Natural killer cell (primary cell): ENCODE results near the gene GPER1. TPM values are rescaled to one million over a fixed set of nuclear protein-coding genes. Genes with fewer than 3 reads are reported as not detected.
A peak's percentile ranks its signal among the peaks of the same experiment; 100 is the strongest.
"Not testable (repeated sequence)": the region's sequence is repeated elsewhere in the genome, so short reads cannot be mapped to it uniquely, and the experiment has no call there.

Experiments
- ATAC-seq, 3 donors: fragments of 150-1000 bp in 2 of 3; fragments of 200-7000 bp in 1 of 3; cut with Tn5 transposase; 1 replicate in 1 of 3; 2 replicates in 2 of 3; pipeline ENCODE4 v1.10.0; 2021; ENCODE audit warnings: mild to moderate bottlenecking in 2 of 3, moderate library complexity in 2 of 3
- DNase-seq, 2 donors: peaks; one replicate each; pipeline versions ENCODE4 v3.0.0 to v3.0.0-alpha.2; 2013 to 2021; ENCODE audit warnings: mixed read lengths in 1 of 2
- H3K27ac ChIP-seq: one replicate; pipeline ENCODE4 v1.5.1; 2013; ENCODE audit warnings: mild to moderate bottlenecking, low read length
- H3K27me3 ChIP-seq: one replicate; pipeline ENCODE4 v1.6.1; 2013; ENCODE audit warnings: low read length; ENCODE audit not compliant: control insufficient read depth, insufficient read depth
- H3K36me3 ChIP-seq: one replicate; pipeline ENCODE4 v1.6.1; 2013; ENCODE audit warnings: low read length; ENCODE audit not compliant: control insufficient read depth, insufficient read depth
- H3K4me1 ChIP-seq: one replicate; pipeline ENCODE4 v1.6.1; 2013; ENCODE audit warnings: low read length; ENCODE audit not compliant: control insufficient read depth, insufficient read depth
- H3K4me3 ChIP-seq: one replicate; pipeline ENCODE4 v1.5.1; 2013; ENCODE audit warnings: low read length
- H3K9me3 ChIP-seq: one replicate; pipeline ENCODE4 v1.6.1; 2013; ENCODE audit warnings: low read length; ENCODE audit not compliant: control insufficient read depth, insufficient read depth
- H3K27ac Mint-ChIP-seq, 2 donors: one replicate each; pipeline ENCODE4 v1.8.0; 2022; ENCODE audit warnings: mild to moderate bottlenecking in 2 of 2, mixed read lengths in 2 of 2, moderate library complexity in 1 of 2
- H3K27me3 Mint-ChIP-seq, 2 donors: one replicate each; pipeline ENCODE4 v1.8.0; 2022; ENCODE audit warnings: low read depth in 2 of 2, mixed read lengths in 2 of 2
- H3K36me3 Mint-ChIP-seq: one replicate; pipeline ENCODE4 v1.8.0; 2022; ENCODE audit warnings: mixed read lengths
- H3K4me1 Mint-ChIP-seq, 2 donors: one replicate each; pipeline ENCODE4 v1.8.0; 2022; ENCODE audit warnings: mixed read lengths in 2 of 2
- H3K4me3 Mint-ChIP-seq: one replicate; pipeline ENCODE4 v1.8.0; 2022; ENCODE audit warnings: mild to moderate bottlenecking, moderate library complexity, mixed read lengths
- H3K9me3 Mint-ChIP-seq, 2 donors: one replicate each; pipeline ENCODE4 v1.8.0; 2022; ENCODE audit warnings: mixed read lengths in 2 of 2
- CTCF ChIP-seq: fragments of 200-600 bp; IDR thresholded peaks from one replicate; pipeline ENCODE4 v1.8.0; 2022; ENCODE audit warnings: antibody characterized with exemption
- WGBS: methylation state at CpG from one replicate; pipeline ENCODE4 v1.1.7; 2013; ENCODE audit warnings: missing lambda C conversion rate; ENCODE audit not compliant: insufficient coverage; 5-methylcytosine and 5-hydroxymethylcytosine counted together
- intact Hi-C: fragments of 100-400 bp; cut with micrococcal nuclease; formaldehyde crosslinking; loops from one replicate; pipeline ENCODE4 v1.14.2; 2022
- total RNA-seq, 4 donors: library from RNA; stranded (reverse); fragments of 120-200 nt in 1 of 4; gene quantifications; one replicate each; pipeline versions ENCODE4 v1.2.3 to v1.2.4, GENCODE V29; 2013 to 2022

Gene GPER1
- under 1 TPM in 2 of 3 donors, not detected in 1; 0.25 to 0.26 TPM for total RNA-seq
- 0.43 TPM for total RNA-seq (2013)

DNA sequence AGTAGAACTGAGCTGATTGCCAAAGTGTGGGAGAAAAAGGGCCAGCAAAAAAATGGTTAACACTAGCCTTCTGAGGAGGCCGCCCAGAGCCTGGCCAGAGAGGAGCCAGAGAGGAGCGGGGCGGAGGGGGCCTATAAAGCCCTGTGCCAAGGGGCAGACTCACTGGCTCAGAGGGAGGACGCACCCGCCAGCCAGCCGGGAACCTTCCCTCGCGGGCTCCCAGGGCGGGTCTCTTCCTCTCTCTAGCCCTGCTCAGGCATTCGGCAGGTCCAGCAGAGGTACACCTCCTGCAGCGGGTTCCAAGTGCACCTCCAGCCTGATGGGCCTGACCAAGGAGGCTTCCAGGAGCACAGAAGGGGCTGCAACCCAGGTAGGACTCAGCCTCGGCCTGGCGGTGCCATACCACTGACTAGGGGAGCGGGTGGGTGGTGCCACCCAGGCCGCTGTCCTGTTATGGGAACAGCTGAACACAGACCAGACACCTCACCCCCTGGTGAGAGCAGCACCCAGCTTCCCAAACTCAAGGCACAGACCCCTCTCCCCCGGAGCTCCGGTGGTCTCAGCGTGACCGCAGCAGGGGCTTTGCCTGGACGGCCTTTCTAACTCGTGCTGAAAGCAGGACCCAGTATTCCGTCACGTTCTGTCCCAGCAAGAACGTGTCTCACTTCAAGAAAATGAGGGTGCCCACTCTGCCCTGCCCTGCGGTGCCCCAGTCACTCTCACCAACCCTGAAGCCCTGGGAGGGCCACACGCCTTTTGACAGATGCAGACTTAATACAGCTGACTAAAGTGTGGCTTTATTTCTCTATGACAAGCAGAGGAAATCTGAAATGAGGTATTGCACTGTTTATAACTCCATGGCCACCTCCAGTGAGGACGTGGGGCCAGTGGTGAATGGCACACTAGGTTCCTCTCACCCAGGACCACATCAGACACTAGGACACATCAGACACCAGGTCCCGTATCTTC lies at the start of gene GPER1:
Gene GPER1, plus strand, starts transcription at position 162 of the 969 bp plus-strand sequence. CDS start 3,616 bp downstream, outside the sequence.
- H3K27ac ChIP-seq = no peak within 1 kb of the TSS
- no peak within 1 kb of the TSS for H3K27ac Mint-ChIP-seq
- 91% methylated on average over 26 of the region's 28 CpGs for WGBS
- no peak for DNase-seq
- H3K27me3 Mint-ChIP-seq = no peaks in the 10 kb centered on the region
- no peak for ATAC-seq
- no peaks in the 10 kb centered on the region for H3K27me3 ChIP-seq
- intact Hi-C loops = loop anchor here (1.0 kb wide), 2 partner anchors 82 to 88 kb away; no protein-coding TSS in a partner anchor
- H3K36me3 Mint-ChIP-seq = no peaks in the 10 kb centered on the region
- H3K4me1 ChIP-seq = peaks cover 12% of the 10 kb centered on the region
- no peaks in the 10 kb centered on the region for H3K9me3 ChIP-seq
- no peaks in the 10 kb centered on the region for H3K9me3 Mint-ChIP-seq
- H3K36me3 ChIP-seq = no peaks in the 10 kb centered on the region
- peak within 1 kb of the TSS; percentile 9 for H3K4me3 ChIP-seq
- TF ChIP-seq CTCF = no peak
- peak within 1 kb of the TSS; percentile 83 for H3K4me3 Mint-ChIP-seq
- H3K4me1 Mint-ChIP-seq = peaks cover 8 to 12% of the 10 kb centered on the region in 2 donors

DNA sequence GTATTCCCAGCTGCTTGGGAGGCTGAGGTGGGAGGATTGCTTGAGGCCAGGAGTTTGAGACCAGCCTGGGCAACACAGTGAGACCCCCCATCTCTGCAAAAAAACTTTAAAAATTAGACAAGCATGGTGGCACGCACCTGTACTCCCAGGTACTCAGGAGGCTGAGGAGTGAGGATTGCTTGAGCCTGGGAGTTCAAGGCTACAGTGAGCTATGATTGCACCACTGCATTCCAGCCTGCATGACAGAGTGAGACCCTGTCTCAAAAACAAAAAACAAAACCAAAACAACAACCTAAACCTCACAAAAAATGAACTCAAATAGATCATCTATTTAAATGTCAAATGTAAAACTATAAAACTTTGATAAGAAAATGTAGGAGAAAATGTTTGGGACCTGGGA lies 47.7 kb upstream of the GPER1 start:
- not testable (repeated sequence) for H3K36me3 Mint-ChIP-seq
- intact Hi-C loops = loop anchor here (5.0 kb wide), 1 partner anchor 118 kb away; no protein-coding TSS in a partner anchor

DNA sequence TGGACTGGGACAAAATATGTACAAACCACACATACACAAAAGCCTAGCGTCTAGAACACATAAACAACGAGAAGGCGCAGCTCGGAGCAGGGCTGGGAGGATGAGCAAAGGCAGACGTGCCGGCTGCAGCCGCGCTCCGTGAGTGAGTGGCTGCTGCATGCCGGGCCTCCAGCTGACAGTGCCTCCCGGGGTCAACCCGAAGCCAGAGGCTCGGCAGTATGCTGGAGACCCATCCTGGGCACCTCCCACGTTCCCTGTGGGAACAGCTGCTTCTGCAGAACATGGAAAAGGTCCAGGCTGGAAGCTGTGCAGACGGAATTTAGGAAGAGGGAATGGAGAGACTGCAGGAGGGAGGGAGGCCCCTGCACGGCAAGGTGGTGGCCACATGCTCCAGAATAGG lies 47.1 kb upstream of the GPER1 start:
- H3K9me3 Mint-ChIP-seq = no peaks in the 10 kb centered on the region
- H3K9me3 ChIP-seq = no peaks in the 10 kb centered on the region
- no peak overlapping the region for H3K27ac ChIP-seq
- H3K4me1 Mint-ChIP-seq = peaks cover 38 to 40% of the 10 kb centered on the region in 2 donors
- ATAC-seq (no peak), DNase-seq (no peak)
- no peak overlapping the region for H3K4me3 ChIP-seq
- 94% methylated on average over 16 of the region's 16 CpGs for WGBS
- no peak for TF ChIP-seq CTCF
- peak overlapping the region; percentile 43 for H3K4me3 Mint-ChIP-seq
- H3K36me3 Mint-ChIP-seq = no peaks in the 10 kb centered on the region
- no peaks in the 10 kb centered on the region for H3K36me3 ChIP-seq
- intact Hi-C loops = loop anchor here (5.0 kb wide), 1 partner anchor 118 kb away; no protein-coding TSS in a partner anchor
- H3K27ac Mint-ChIP-seq = peak overlapping the region in 1 of 2 donors; percentile 57
- H3K27me3 Mint-ChIP-seq = peaks cover 0 to 7% of the 10 kb centered on the region in 2 donors
- peaks cover 43% of the 10 kb centered on the region for H3K4me1 ChIP-seq
- H3K27me3 ChIP-seq = peaks cover 9% of the 10 kb centered on the region

More for the DNA sequence above, 47.7 kb upstream of the GPER1 start:
- WGBS = 100% methylated on average over 1 of the region's 1 CpG
- H3K36me3 ChIP-seq, H3K27me3 Mint-ChIP-seq, H3K9me3 ChIP-seq, H3K27me3 ChIP-seq, H3K4me3 ChIP-seq, H3K27ac ChIP-seq, ATAC-seq, DNase-seq, H3K9me3 Mint-ChIP-seq, H3K27ac Mint-ChIP-seq, H3K4me3 Mint-ChIP-seq: not testable (repeated sequence)
- peaks cover 38% of the 10 kb centered on the region for H3K4me1 ChIP-seq
- peaks cover 32 to 34% of the 10 kb centered on the region in 2 donors for H3K4me1 Mint-ChIP-seq
